ENCODE results near the gene ABCB8.
"Not testable (repeated sequence)": the region's sequence is repeated elsewhere in the genome, so short reads cannot be mapped to it uniquely, and the experiment has no call there.

ABCB8 gene

DNA sequence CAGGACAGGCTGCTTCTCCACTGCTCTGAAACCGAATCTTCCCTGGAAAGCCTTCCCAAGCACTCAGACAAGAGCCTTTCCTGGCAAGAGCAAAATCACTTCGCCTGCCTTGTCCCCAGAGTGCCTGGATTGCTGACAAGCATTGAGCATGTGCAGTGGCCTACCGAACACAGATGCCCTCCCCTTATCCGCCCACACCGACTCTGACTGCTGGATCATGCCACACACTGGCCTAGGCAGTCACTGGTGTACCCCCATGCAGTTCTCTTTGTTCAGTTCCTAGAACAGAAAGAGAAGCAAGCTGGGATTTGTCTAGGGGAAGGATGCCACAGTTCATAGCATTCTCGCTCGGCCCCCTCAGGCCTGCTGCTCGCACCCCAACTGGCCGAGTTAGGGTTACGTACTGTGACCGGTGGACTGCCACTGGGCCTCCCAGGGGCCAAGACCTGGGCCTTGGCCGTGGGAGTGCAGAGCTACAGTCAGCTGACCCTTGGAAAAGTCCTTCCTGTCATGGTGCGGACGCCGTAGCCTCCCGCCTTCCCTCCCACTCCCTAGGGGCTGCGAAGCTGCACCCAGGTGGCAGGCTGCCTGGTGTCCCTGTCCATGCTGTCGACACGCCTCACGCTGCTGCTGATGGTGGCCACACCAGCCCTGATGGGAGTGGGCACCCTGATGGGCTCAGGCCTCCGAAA is 6.9 kb downstream of the ABCB8 start:
- DNase-seq (ENCODE audit: low read depth) = no peak

DNA sequence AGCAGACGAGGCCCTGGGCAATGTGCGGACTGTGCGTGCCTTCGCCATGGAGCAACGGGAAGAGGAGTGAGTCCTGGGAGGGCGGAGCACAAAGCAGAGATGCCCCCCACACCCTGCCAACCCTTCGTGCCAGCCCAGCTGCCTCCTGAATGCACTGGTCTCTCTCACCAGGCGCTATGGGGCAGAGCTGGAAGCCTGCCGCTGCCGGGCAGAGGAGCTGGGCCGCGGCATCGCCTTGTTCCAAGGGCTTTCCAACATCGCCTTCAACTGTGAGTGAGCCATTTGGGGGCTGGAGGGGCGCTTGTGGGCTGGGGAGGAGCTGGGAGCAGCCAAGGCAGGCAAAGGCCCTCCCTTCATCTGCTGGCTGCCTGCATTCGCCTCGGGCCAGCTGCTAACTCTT is 7.7 kb downstream of the ABCB8 start:
- no peak for DNase-seq (ENCODE audit: low read depth)

DNA sequence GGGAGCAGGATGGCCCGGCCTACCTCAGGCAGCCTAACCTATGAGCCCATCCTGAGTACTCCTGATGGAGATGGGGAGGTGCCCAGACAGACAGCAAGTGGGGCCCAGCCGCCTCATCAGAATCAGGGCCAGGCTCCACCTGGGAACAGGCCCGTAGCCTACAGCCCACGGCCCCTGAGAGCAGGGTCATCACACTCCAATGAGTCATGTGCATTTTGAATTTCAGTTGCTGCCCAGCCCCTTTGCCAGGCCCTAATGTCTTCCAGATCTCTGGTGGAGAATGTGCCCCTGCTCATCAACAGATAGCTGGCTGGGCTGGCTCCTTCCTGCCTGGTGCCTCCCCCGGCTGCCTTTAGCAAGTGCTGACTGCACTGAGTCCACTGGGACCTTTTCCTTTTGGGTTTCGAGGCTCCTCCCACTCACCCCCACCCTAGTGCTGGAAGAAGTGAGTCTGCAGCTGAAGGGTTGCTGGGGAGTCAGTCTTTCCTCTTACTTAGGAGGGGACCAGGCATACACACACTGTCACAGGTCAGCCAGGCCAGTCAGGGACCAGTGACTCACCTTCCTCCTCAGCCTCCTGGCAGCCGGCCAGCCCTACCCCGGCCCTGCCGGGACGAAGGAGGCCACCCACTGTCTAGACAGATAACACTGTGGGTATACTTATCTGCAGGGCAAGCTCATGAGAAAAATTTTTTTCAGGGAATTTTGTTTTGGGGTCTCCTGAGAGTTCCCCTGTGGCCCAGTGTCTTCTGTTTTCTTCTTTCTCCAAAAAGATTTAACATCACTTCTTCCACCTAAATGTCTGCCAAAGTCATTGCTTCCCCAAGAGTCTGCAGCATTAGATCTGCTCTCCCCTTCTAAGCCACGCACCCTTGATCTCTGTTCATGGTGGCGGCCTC is 10.9 kb downstream of the ABCB8 start:
- DNase-seq (ENCODE audit: low read depth) = peak; percentile 77

DNA sequence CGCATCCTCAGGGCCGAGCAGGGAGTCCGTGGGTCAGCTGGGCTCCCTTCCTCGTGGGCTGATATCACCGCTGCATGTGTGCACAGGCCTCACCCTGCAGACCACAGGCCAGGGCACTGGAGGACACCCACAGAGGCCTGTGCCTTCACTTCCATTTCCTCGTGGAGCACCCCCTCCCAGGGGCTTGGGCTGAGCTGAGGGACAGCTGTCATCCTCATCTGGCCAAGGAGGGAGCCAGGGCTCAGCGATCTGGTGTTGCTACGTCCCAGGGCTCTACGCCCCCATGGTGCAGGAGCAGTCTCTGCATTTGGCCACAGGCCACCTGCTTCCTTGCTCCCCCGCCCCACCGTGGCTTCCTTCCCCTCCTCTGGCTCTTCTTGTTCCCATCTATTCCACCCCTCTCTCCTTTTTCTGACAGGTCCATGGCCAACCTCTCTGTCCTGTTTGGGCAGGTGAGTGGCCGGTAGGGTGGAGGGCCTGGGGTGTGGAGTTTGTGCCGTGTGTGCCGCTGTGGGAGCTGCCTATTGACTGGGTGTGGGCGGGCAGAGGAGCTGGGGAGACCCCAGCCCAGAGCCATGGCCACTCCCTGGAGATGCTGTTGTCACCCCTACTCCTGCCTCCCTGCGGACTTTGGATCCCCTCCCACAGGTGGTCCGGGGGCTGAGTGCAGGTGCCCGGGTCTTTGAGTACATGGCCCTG is 11.7 kb downstream of the ABCB8 start:
- no peak for DNase-seq (ENCODE audit: low read depth)

DNA sequence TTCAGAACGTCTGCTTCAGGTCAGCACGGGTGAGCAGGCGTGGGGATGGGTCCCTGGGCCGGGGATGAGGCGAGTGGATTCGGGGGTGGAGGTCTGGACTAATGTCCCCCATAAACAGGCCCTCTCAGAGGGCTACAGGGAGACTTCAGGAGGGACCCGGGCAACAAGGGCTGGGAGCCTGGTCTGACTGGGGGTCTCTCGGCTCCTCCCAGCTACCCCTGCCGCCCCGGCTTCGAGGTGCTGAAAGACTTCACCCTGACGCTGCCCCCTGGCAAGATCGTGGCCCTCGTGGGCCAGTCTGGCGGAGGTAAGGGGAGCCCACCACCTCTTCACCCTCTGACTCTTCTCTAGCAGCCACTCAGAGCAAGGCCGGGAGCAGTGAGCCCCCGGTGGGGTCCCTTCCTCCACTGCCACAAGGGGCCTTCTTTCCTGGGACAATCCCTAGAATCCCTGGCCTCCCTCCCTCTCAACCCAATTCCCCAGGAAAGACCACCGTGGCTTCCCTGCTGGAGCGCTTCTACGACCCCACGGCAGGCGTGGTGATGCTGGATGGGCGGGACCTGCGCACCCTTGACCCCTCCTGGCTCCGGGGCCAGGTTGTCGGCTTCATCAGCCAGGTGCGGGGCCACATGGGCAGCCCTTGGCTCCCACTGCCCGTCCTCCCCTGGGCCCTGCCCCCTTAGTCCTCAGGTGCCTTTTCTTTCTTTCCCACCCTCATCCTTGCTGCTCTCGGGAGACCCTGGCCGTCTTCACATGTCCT is 12.5 kb downstream of the ABCB8 start:
- DNase-seq (ENCODE audit: low read depth) = no peak

DNA sequence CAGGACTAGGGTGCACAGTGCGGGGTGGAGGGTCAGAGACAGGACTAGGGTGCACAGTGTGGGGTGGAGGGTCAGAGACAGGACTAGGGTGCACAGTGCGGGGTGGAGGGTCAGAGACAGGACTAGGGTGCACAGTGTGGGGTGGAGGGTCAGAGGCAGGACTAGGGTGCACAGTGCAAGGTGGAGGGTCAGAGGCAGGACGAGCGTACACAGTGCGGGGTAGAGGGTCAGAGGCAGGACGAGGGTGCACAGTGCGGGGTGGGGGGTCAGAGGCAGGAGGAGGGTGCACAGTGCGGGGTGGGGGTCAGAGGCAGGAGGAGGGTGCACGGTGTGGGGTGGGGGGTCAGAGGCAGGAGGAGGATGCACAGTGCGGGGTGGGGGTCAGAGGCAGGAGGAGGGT is 15.2 kb downstream of the ABCB8 start:
- not testable (repeated sequence) for DNase-seq (ENCODE audit: low read depth)

DNA sequence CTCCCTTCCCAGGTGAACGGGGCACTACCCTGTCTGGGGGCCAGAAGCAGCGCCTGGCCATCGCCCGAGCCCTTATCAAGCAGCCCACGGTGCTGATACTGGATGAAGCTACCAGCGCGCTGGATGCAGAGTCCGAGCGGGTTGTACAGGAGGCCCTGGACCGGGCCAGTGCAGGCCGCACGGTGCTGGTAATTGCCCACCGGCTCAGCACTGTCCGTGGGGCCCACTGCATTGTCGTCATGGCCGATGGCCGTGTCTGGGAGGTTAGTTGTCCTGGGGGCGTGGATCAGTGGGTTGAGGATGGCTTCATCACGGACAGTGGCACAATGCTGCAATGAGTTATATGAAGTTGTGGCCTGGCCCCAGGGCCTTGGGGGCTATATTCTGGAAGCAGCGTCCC is 15.7 kb downstream of the ABCB8 start:
- DNase-seq (ENCODE audit: low read depth) = no peak

DNA sequence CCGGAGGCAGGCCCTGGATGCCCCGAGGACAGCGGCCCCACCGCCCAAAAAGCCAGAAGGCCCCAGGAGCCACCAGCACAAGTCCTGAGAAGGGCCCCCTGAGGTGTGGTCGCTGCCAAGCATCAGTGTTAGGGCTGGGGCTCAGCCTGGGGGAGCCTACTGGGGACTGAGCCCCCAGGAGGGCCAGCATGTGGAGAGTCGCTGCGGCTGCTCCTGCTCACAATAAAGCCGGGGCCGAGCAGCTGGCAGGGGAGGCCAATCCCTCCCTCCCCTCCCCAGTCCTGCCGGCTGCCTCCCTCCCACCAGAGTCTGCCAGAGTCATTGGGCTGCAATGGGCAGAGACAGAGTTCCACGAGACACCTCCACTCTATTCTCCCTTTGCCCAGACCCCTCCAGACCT is 17.0 kb downstream of the ABCB8 start:
- DNase-seq (ENCODE audit: low read depth) = no peak

DNA sequence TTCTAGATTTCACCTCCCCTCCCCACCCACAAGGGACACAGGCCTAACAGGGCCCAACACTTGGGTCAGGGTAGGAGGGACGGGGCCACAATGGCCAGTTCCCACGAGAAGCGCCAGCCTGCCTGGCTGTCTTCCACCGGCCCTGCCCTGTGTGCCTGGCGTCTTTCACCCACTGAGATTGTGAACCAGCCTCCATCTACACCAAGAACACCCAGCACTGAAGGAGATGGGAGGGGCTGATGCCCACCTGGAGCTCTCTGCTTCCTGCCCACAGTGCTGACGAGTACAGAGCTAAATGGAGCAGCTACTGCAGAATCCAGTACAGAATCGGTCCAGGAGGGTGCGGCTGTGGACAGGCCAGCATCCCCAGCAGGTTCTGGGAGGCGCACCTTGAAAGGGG is 17.7 kb downstream of the ABCB8 start:
- no peak for DNase-seq (ENCODE audit: low read depth)

DNA sequence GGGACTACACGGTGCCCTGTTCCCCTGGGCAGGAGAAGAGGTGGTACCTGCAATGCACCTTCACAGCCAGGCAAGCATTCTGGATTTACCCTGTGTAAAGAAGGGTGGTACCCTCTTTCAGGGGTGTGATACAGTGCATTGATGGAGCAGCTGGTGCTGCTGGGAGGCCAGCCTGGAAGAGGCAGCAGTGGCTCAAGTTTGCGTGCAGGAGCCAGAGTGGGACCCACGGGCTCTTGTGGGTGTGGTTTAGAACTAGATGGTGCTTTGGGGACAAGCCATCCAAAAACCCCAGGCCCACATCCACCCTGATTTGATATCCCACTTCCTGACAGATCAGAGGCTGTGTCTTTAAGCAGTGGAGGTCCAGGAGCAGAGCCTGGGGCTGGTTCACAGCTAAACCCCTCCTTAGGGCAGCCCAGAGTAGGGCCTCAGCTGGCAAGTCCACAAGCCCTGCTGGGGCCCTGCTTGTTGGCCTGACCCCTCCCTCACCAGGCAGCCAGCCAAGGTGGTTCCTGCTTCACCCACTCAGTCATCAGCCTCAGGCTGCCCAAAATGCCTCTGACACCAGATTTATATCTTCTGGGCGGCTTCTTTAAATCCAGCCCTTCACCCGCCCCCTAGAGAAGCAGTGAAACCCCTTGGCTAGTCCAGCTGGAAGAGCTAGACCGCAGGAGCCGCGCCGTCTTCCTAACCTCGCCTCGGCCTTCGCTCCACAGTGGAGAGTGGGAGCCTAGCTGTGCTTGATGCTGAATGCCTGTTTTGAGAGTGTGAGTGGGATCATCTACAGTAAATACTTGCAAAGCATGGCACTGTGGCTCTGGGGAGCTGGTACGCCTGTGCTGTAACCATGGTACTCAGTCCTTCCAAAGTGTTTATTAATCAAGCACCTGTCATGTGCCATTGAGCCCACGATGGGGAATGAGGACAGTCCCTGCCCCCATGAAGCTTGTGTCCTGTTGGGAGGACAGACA is 18.6 kb downstream of the ABCB8 start:
- DNase-seq (ENCODE audit: low read depth) = no peak

DNA sequence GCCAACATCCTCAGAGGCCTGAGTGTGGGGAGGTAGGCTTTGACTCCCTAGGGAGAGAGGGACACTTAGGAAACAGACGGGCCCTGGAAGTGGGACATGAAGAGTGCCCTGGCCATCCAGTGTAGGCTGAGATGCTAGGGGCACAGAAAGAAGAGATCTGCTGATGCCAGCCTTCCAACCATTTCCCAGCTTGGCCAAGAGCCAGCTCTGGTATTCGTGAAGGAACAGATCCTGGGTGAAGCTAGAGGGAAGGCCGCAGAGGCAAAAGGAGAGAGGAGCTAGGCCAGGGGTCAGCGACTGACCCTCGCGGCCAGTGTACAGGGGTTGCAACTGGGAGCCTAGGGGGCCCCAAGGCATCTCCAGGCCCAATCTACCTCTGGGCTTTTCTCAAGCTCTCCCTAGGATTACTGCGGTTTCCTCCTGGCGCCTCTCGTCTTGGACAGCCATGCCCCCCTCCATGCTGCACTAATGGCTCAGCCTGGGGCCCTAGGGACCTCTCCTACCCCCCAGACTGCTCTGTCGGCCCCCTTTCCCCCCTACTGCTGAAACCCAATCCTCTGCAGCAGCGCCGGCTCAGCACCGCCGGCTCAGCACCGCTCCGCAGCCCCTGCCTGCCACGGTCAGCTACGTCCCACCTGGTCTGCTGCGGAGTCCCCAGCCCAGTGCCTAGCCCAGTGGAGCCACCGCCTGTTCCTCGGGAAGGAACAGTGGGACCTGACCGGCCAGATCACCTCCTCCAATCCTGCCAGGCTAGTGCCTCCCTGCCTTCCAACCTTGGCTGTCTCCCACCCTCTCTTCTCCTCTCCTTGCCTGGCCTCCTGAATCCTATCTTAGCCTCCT is 19.9 kb downstream of the ABCB8 start, which contains the start of gene ASIC3:
TSS of gene ASIC3 (plus strand) at position 556 of the 840 bp plus-strand sequence. CDS start 355 bp downstream, outside the sequence.
- DNase-seq (ENCODE audit: low read depth) = no peak

DNA sequence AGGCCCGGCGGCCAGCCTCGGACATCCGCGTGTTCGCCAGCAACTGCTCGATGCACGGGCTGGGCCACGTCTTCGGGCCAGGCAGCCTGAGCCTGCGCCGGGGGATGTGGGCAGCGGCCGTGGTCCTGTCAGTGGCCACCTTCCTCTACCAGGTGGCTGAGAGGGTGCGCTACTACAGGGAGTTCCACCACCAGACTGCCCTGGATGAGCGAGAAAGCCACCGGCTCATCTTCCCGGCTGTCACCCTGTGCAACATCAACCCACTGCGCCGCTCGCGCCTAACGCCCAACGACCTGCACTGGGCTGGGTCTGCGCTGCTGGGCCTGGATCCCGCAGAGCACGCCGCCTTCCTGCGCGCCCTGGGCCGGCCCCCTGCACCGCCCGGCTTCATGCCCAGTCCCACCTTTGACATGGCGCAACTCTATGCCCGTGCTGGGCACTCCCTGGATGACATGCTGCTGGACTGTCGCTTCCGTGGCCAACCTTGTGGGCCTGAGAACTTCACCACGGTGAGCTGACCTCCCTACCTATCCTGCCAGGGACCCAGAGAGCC is 20.7 kb downstream of the ABCB8 start:
- DNase-seq (ENCODE audit: low read depth) = no peak

DNA sequence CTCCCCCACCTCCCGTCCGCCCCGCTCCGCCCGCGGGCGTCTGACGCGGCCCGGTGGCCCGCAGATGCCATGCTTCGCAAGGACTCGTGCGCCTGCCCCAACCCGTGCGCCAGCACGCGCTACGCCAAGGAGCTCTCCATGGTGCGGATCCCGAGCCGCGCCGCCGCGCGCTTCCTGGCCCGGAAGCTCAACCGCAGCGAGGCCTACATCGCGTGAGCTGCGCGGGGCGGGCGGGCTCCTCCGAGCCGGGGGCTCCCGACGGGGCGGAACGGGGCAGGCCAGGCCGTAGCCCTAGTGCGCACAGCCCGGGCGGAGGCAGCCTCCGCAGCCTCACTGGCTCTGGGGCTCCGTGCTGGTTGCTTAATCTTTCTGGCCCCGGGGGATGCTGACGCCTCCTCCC is 22.9 kb downstream of the ABCB8 start:
- peak; percentile 49 for DNase-seq (ENCODE audit: low read depth)

DNA sequence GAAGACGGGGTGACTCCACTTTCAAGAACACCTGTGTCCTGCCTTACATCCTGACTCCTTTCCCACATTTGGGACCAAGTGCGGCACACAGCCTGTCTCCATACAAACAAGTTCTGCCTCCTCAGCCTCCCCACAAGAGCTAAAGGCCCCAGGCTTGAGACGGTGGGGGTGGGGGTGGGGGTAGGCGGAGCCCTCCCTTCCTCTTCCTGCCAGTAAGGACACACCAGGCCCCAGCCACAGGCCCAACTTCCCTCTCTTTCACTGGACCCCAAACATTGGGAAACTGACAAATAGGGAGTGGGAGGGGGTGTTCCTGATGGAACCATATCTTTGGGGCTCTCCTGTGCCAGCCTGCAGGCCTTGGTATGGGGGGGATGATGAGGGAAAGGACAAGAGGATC is 24.8 kb downstream of the ABCB8 start:
- DNase-seq (ENCODE audit: low read depth) = no peak

DNA sequence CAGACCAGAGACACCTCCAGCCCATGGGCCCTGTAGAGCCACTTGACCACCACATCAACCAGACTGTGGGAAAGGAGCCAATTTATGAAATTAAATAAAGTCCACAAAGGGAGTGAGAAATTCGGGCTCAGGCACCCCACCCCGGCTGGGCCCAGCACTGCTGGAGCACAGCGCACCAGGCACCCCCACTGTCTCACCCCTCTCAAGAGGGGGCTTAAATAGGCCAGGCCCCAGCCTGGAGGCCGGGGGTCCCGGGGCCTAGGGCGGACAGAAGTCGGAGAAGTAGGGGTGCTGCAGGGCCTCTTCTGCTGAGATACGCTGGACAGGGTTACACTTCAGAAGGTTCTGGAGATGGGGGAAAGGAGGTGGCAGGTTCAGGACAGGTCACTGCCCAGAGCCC is 25.5 kb downstream of the ABCB8 start:
- DNase-seq (ENCODE audit: low read depth) = no peak

DNA sequence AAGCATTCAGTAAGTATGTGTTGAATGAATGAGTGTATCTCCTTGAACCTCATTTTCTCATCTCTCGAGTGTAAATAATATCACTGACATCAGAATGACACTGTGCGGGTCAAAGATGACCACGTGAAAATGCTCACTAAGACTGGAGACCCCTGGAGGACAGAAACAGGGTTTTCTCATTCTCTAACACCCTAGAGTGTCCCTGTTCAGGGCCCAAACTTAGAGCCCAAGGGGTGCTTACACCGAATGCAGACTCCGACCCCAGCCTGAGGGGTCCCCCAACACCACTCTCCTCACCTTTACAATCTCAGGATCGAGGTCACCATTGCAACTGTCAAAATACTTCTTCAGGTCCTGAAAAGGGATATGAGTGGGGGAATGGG is 28.0 kb downstream of the ABCB8 start:
- DNase-seq (ENCODE audit: low read depth) = no peak

DNA sequence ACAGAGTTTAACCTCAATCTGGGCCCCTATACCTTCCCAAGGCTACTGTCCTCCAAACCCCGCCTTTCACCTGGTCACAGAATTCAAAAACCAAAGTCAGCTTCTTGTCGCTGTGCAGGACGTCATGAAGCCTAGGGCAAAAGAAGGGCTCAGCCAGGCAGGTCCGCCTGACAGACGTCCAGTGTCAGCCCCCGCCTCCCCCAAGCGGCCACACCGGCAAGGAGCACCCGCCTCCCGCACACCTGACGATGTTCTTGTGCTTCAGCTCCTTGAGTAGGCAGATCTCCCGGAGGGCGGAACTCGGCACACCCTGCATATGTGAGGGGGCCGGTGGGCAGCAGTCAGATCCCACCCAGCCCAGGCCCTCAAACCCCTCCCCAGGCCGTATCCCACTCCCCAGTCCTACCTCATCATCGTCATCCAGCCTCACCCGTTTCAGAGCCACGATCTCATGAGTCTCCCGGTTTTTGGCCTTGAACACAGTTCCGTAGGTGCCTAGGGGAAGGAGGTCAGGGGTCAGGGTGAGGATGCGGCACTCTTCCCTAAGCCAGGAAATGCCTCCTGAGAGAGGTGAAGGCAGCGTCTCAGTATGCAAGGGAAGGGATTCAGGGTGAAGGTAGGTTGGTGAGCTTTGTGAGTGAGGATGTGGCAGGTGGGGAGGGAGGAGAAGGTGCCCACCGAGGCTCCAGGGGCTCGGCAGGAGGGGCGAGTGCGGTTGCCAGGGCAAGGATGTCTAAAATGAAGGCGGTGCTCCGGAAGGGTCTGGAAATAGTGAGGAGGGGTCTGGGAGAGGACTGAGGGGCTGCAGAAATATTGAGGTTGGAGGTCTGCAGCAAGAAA is 28.6 kb downstream of the ABCB8 start:
- no peak for DNase-seq (ENCODE audit: low read depth)

DNA sequence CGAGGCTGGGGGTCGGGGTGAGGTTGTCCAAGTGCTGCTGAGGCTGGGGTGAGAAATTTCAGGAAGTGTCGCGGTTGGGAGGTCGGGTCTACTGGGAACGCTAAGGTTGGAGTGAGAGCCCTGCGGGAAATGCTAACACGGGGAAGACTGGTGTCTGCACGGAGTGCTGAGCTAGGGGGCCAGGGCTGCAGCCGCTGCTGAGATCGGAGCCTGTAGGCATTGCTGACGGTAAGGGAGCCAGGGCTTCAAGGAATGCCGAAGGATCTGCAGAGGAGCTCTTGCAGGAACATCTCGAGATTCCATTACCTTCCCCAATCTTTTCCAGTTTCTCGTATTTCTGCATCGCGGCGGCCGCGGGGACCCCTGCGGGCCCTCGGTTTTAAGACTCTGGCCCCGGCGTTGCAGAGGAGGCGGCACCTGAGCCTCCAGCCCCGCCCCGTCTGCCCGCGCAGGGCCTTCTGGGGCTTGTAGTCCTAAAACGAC is 29.3 kb downstream of the ABCB8 start, which contains the start of gene CDK5:
TSS of gene CDK5 (minus strand) at position 392 of the 483 bp plus-strand sequence. CDS start at position 343, 49 bp downstream.
- no peak for DNase-seq (ENCODE audit: low read depth)
